GM18499 (cell line): ENCODE results near the gene NAA16.
"Not testable (repeated sequence)": the region's sequence is repeated elsewhere in the genome, so short reads cannot be mapped to it uniquely, and the experiment has no call there.

Source experiments
- ATAC-seq: cut with Tn5 transposase; IDR thresholded peaks from one replicate; pipeline ENCODE4 v1.9.1; 2021; ENCODE audit warnings: moderate number of reproducible peaks; ENCODE audit not compliant: insufficient read depth, unreplicated experiment

Gene NAA16

GRCh38 chr13:41310963-41311405 lies at the start of gene NAA16:
NAA16 (plus strand) TSS chr13:41311267; CDS start chr13:41311529, 262 bp downstream.
- ATAC-seq = peak; percentile 47

- peak; percentile 82 for ATAC-seq
These were observed 47.7 kb upstream of the NAA16 start, which contains the start of gene MTRF1 for GRCh38 chr13:41263261-41263971. MTRF1 (minus strand) TSS chr13:41263576; CDS start chr13:41260907, 2,669 bp downstream.

GRCh38 chr13:41267106-41267505 lies 44.0 kb upstream of the NAA16 start:
- ATAC-seq = no peak

GRCh38 chr13:41268764-41269163 lies 42.3 kb upstream of the NAA16 start:
- no peak for ATAC-seq

GRCh38 chr13:41271456-41272285 lies 39.4 kb upstream of the NAA16 start:
- ATAC-seq = no peak

- ATAC-seq = no peak
These were observed 37.1 kb upstream of the NAA16 start for GRCh38 chr13:41273831-41274441.

- ATAC-seq = no peak
These were observed 36.2 kb upstream of the NAA16 start for GRCh38 chr13:41274881-41275280.

GRCh38 chr13:41276824-41277223 lies 34.2 kb upstream of the NAA16 start:
- ATAC-seq = no peak

GRCh38 chr13:41279156-41279555 lies 31.9 kb upstream of the NAA16 start:
- not testable (repeated sequence) for ATAC-seq

GRCh38 chr13:41282129-41282571 lies 28.9 kb upstream of the NAA16 start:
- ATAC-seq = no peak

GRCh38 chr13:41284512-41285288 lies 26.4 kb upstream of the NAA16 start:
- no peak for ATAC-seq

GRCh38 chr13:41286370-41286769 lies 24.7 kb upstream of the NAA16 start:
- ATAC-seq = no peak

- ATAC-seq = no peak
These were observed 21.6 kb upstream of the NAA16 start for GRCh38 chr13:41289463-41289881.

GRCh38 chr13:41291246-41291645 lies 19.8 kb upstream of the NAA16 start:
- no peak for ATAC-seq

GRCh38 chr13:41293272-41293671 lies 17.8 kb upstream of the NAA16 start:
- ATAC-seq = no peak

- no peak for ATAC-seq
These were observed 16.2 kb upstream of the NAA16 start for GRCh38 chr13:41294914-41295313.

- ATAC-seq = no peak
These were observed 15.1 kb upstream of the NAA16 start for GRCh38 chr13:41295973-41296372.

GRCh38 chr13:41296879-41297646 lies 14.0 kb upstream of the NAA16 start:
- no peak for ATAC-seq

GRCh38 chr13:41299316-41300094 lies 11.6 kb upstream of the NAA16 start:
- no peak for ATAC-seq
